ENCODE measurements around the gene SLCO1B1. TPM values are rescaled to one million over a fixed set of nuclear protein-coding genes. Genes with fewer than 3 reads are reported as not detected.

SLCO1B1 gene
- polyA plus RNA-seq, 1 of the 3 experiments (the other 2 are of a cell fraction): not detected

DNA sequence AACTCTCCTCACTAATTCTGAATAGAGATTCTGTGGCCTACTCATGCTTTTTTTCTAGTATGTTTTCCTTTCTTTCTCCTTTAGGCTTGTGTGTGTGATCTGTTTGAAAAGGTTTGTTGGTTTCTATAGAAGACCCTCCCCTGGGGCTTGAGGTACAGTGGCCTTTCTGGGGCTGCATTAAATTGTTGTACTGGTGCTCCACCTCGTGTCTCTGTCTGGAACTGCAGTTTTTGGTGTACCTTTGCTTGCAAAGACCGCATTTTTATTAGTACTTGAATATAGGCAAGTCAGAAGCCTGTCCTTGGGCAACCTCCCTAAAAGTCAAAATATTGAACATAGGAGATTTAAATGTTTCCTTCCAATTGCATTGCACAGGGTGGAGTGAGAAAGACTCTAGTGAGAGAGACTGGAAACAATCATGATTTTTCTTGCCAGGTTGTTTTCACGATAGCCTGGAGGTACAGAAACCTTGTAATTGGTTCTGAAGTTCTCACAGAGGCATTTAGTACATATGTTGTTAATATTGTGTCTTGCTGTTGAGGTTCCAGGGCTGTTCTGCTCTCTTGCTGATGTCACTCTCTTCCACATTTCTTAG, 39.0 kb downstream of the SLCO1B1 start:
- H3K27me3 ChIP-seq (ENCODE audit: insufficient read depth): no peaks in the 10 kb centered on the region; the same call in 1 of the 2 replicates
- no peak overlapping the region for H3K27ac ChIP-seq (ENCODE audit: low read depth in 2 of 2, low read length in 1 of 2)
- H3K9me3 ChIP-seq: no peaks in the 10 kb centered on the region
- no peak overlapping the region for H3K4me3 ChIP-seq (ENCODE audit: low read depth in 2 of 2, low read length in 1 of 2)
- H4K20me1 ChIP-seq (ENCODE audit: insufficient read depth): no peaks in the 10 kb centered on the region
- H3F3A ChIP-seq (replicated peaks; ENCODE audit: insufficient read depth): no peaks in the 10 kb centered on the region
- no peak overlapping the region for H3K9ac ChIP-seq
- ChIA-PET CTCF (no interaction called here), POLR2A (no interaction called here)
- no peaks in the 10 kb centered on the region for H3K36me3 ChIP-seq (replicated peaks in 1 of 2; ENCODE audit: control insufficient read depth in 1 of 2, insufficient read depth in 2 of 2, low read length in 1 of 2)
- H3K4me1 ChIP-seq (ENCODE audit: control insufficient read depth in 1 of 2, insufficient read depth in 2 of 2, low read depth in 1 of 2, low read length in 1 of 2): no peaks in the 10 kb centered on the region
- H3K4me2 ChIP-seq: no peak overlapping the region
- 12% methylated on average over 3 of the region's 3 CpGs for WGBS (ENCODE audit: low lambda C conversion rate)
- TF ChIP-seq SMC3 (IDR thresholded peaks at IDR 0.05; ENCODE audit: low read depth, low read length) (peak; percentile 52), RAD21 (IDR thresholded peaks at IDR 0.05; ENCODE audit: low read length) (peak; percentile 78)
- TF ChIP-seq, protein P1, sequence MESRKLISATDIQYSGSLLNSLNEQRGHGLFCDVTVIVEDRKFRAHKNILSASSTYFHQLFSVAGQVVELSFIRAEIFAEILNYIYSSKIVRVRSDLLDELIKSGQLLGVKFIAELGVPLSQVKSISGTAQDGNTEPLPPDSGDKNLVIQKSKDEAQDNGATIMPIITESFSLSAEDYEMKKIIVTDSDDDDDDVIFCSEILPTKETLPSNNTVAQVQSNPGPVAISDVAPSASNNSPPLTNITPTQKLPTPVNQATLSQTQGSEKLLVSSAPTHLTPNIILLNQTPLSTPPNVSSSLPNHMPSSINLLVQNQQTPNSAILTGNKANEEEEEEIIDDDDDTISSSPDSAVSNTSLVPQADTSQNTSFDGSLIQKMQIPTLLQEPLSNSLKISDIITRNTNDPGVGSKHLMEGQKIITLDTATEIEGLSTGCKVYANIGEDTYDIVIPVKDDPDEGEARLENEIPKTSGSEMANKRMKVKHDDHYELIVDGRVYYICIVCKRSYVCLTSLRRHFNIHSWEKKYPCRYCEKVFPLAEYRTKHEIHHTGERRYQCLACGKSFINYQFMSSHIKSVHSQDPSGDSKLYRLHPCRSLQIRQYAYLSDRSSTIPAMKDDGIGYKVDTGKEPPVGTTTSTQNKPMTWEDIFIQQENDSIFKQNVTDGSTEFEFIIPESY (IDR thresholded peaks at IDR 0.05; ENCODE audit: borderline replicate concordance, low read depth): no peak
- TF ChIP-seq, protein P2, sequence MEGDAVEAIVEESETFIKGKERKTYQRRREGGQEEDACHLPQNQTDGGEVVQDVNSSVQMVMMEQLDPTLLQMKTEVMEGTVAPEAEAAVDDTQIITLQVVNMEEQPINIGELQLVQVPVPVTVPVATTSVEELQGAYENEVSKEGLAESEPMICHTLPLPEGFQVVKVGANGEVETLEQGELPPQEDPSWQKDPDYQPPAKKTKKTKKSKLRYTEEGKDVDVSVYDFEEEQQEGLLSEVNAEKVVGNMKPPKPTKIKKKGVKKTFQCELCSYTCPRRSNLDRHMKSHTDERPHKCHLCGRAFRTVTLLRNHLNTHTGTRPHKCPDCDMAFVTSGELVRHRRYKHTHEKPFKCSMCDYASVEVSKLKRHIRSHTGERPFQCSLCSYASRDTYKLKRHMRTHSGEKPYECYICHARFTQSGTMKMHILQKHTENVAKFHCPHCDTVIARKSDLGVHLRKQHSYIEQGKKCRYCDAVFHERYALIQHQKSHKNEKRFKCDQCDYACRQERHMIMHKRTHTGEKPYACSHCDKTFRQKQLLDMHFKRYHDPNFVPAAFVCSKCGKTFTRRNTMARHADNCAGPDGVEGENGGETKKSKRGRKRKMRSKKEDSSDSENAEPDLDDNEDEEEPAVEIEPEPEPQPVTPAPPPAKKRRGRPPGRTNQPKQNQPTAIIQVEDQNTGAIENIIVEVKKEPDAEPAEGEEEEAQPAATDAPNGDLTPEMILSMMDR (IDR thresholded peaks at IDR 0.05): peak; percentile 88
- no peak overlapping the region for H2AFZ ChIP-seq (ENCODE audit: low read depth)
- H3K9me2 ChIP-seq: no peaks in the 10 kb centered on the region
- no peaks in the 10 kb centered on the region for H3K79me2 ChIP-seq (ENCODE audit: insufficient read depth)
- peak; percentile 33 for DNase-seq

DNA sequence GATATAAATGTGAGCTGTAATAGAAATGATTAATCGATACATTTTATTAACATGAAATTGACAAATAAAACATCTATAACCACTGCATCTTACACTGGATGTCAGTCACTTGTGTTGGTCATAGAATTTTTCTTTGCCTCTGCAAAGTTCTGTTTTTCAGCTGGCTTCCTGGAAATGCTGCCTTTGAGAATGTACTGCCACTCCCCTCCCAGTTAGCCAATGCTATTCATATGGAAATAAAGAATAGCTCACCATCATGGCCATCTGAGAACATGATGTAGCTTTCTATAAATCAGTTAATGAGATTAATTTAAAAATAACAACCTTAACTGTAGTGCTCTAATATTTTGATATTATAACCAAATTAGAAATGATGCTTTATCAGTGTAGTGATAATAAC, 41.1 kb downstream of the SLCO1B1 start:
- no peaks in the 10 kb centered on the region for H3K9me2 ChIP-seq
- DNase-seq: no peak
- no peak overlapping the region for H3K4me2 ChIP-seq
- no peak overlapping the region for H3K9ac ChIP-seq
- no peaks in the 10 kb centered on the region for H3K79me2 ChIP-seq (ENCODE audit: insufficient read depth)
- no peaks in the 10 kb centered on the region for H3K4me1 ChIP-seq (ENCODE audit: control insufficient read depth in 1 of 2, insufficient read depth in 2 of 2, low read depth in 1 of 2, low read length in 1 of 2)
- H3K9me3 ChIP-seq: no peaks in the 10 kb centered on the region
- CTCF ChIA-PET: interaction anchor here (1.2 kb wide), 1 partner anchor 20 kb away, joined by 3 read pairs; no protein-coding TSS in a partner anchor
- H3K36me3 ChIP-seq (replicated peaks in 1 of 2; ENCODE audit: control insufficient read depth in 1 of 2, insufficient read depth in 2 of 2, low read length in 1 of 2): no peaks in the 10 kb centered on the region
- H2AFZ ChIP-seq (ENCODE audit: low read depth): no peak overlapping the region
- WGBS (ENCODE audit: low lambda C conversion rate): 12% methylated on average over 1 of the region's 1 CpG
- no peaks in the 10 kb centered on the region for H4K20me1 ChIP-seq (ENCODE audit: insufficient read depth)
- no peak overlapping the region for H3K4me3 ChIP-seq (ENCODE audit: low read depth in 2 of 2, low read length in 1 of 2)
- H3K27me3 ChIP-seq (ENCODE audit: insufficient read depth): no peaks in the 10 kb centered on the region
- POLR2A ChIA-PET: no interaction called here
- H3F3A ChIP-seq (replicated peaks; ENCODE audit: insufficient read depth): no peaks in the 10 kb centered on the region
- TF ChIP-seq MXI1 (IDR thresholded peaks at IDR 0.05; ENCODE audit: low read depth, low read length) (no peak), POLR2AphosphoS5 (IDR thresholded peaks at IDR 0.05; ENCODE audit: low read depth, low read length) (no peak), EP300 (IDR thresholded peaks at IDR 0.05; ENCODE audit: borderline replicate concordance in 1 of 2, low read depth in 1 of 2, low read length in 1 of 2) (no peak), YY1 (IDR thresholded peaks at IDR 0.05; ENCODE audit: low read depth) (no peak), MEF2A (IDR thresholded peaks at IDR 0.05; ENCODE audit: borderline replicate concordance, low read depth) (no peak)
- TF ChIP-seq, protein P3, sequence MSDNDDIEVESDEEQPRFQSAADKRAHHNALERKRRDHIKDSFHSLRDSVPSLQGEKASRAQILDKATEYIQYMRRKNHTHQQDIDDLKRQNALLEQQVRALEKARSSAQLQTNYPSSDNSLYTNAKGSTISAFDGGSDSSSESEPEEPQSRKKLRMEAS (IDR thresholded peaks at IDR 0.05; ENCODE audit: low read depth): no peak
- H3K27ac ChIP-seq (ENCODE audit: low read depth in 2 of 2, low read length in 1 of 2): no peak overlapping the region

Measured in SK-N-SH (cell line).